Lung (tissue), 12 donors: ENCODE data around the gene CMIP. TPM values are rescaled to one million over a fixed set of nuclear protein-coding genes. Genes with fewer than 3 reads are reported as not detected.

Experiments
- ATAC-seq: fragments of 200-7000 bp; cut with Tn5 transposase; one replicate; pipeline ENCODE4 v1.9.1; 2020; ENCODE audit warnings: moderate number of reproducible peaks; ENCODE audit not compliant: insufficient read depth, low FRiP score
- DNase-seq, 3 donors: peaks; one replicate each; pipeline ENCODE4 v3.0.0-alpha.2; 2013 to 2017
- H3K27ac ChIP-seq, 2 donors: one replicate each; pipeline ENCODE4 v1.5.1; 2013; ENCODE audit warnings: mild to moderate bottlenecking in 2 of 2, moderate library complexity in 2 of 2, control low read depth in 1 of 2, inconsistent platforms in 1 of 2, low read depth in 1 of 2, low read length in 1 of 2
- H3K27me3 ChIP-seq, 3 donors: one replicate each; pipeline ENCODE4 v1.5.1; 2013; ENCODE audit warnings: low read length in 2 of 3; ENCODE audit not compliant: control insufficient read depth in 3 of 3, insufficient read depth in 3 of 3
- H3K36me3 ChIP-seq, 4 donors: one replicate each; pipeline ENCODE4 v1.5.1; 2013; ENCODE audit warnings: low read length in 4 of 4, mild to moderate bottlenecking in 1 of 4, moderate library complexity in 1 of 4; ENCODE audit not compliant: control insufficient read depth in 4 of 4, insufficient read depth in 4 of 4
- H3K4me1 ChIP-seq, 5 donors: one replicate each; pipeline ENCODE4 v1.5.1; 2013; ENCODE audit warnings: low read length in 5 of 5, mild to moderate bottlenecking in 2 of 5, moderate library complexity in 1 of 5; ENCODE audit not compliant: control insufficient read depth in 5 of 5, insufficient read depth in 5 of 5
- H3K4me3 ChIP-seq: one replicate; pipeline ENCODE4 v1.5.1; 2013; ENCODE audit warnings: mild to moderate bottlenecking, control low read depth, moderate library complexity
- H3K9ac ChIP-seq, 2 donors: one replicate each; pipeline ENCODE4 v1.5.1; 2013; ENCODE audit warnings: low read length in 2 of 2, control low read depth in 1 of 2; ENCODE audit not compliant: insufficient read depth in 1 of 2
- H3K9me3 ChIP-seq, 4 donors: one replicate each; pipeline ENCODE4 v1.5.1; 2013; ENCODE audit warnings: low read length in 3 of 4, mild to moderate bottlenecking in 1 of 4, moderate library complexity in 1 of 4; ENCODE audit not compliant: control insufficient read depth in 4 of 4, insufficient read depth in 3 of 4
- WGBS, 2 donors: extraction: QIAGEN DNeasy Blood & Tissue Kit; methylation state at CpG; one replicate each; pipeline ENCODE4 v1.1.7; 2013; 5-methylcytosine and 5-hydroxymethylcytosine counted together
- polyA plus RNA-seq, 2 donors: library from polyadenylated mRNA; stranded (reverse); fragments of 200-250 nt; gene quantifications; one replicate each; pipeline ENCODE4 v1.2.1, GENCODE V29; 2013
- total RNA-seq, 2 donors: library from RNA; depleted of rRNA in 1 of 2; stranded (reverse); fragments of >200 nt in 1 of 2; gene quantifications; one replicate each; pipeline ENCODE4 v1.2.1, GENCODE V29; 2014 to 2021
- TF ChIP-seq, protein P1 (sequence below): IDR thresholded peaks from 2 replicates; pipeline ENCODE4 v1.5.1; 2012; ENCODE audit warnings: mild to moderate bottlenecking; ENCODE audit errors: control extremely low read depth, extremely low read depth
- donor health status: control.
- donor health status: control.
- donor health status: Bipolar disorder and iron deficiency.
- donor health status: healthy.
- donor health status: DM: yes; HTN: yes; CAD: no.

Gene CMIP
- total and polyA plus RNA-seq, 4 donors, result 11.8 to 80.5 (median 48.6) TPM

DNA sequence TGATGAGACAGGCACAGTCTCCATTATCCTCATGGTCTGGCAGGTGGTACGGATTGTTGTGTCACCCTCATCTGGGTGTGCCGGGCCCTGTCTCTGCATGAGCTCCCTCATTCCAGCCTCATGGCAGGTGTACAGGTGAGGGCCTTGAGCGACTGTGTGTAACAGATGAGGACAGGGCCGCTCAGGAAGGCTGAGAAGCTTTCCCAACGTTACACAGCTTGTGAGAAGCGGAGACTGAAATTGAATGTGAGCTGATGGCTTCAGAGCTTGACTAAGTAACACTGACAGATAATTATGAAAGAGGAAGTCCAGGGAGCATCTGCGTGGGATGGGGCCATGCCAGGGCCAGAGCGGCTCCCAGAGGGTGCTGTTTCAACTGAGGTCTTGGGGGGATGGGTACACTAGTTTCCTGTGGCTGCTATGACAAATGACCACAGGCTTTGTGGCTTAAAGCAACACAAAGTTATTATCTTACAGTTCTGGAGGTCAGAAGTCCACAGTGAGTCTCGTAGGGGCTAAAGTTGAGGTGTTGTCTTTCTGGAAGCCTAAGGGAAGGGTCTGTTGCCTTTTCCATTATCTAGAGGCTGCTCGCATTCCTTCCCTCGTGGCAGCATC is 36.7 kb downstream of the CMIP start:
- TF ChIP-seq, protein P1, sequence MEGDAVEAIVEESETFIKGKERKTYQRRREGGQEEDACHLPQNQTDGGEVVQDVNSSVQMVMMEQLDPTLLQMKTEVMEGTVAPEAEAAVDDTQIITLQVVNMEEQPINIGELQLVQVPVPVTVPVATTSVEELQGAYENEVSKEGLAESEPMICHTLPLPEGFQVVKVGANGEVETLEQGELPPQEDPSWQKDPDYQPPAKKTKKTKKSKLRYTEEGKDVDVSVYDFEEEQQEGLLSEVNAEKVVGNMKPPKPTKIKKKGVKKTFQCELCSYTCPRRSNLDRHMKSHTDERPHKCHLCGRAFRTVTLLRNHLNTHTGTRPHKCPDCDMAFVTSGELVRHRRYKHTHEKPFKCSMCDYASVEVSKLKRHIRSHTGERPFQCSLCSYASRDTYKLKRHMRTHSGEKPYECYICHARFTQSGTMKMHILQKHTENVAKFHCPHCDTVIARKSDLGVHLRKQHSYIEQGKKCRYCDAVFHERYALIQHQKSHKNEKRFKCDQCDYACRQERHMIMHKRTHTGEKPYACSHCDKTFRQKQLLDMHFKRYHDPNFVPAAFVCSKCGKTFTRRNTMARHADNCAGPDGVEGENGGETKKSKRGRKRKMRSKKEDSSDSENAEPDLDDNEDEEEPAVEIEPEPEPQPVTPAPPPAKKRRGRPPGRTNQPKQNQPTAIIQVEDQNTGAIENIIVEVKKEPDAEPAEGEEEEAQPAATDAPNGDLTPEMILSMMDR, result no peak
- DNase-seq (peak; percentile 26 to 53 (median 29)), ATAC-seq (peak; percentile 72)
- H3K27me3 ChIP-seq, result no peaks in the 10 kb centered on the region
- no peak overlapping the region for H3K9ac ChIP-seq
- peak overlapping the region in 1 of 2 donors; percentile 67 for H3K27ac ChIP-seq
- WGBS, 2 donors, result 20 to 51% methylated on average over 11 of the region's 11 CpGs
- no peak overlapping the region for H3K4me3 ChIP-seq
- H3K9me3 ChIP-seq, result no peaks in the 10 kb centered on the region
- peaks cover 0 to 40% (median 8%) of the 10 kb centered on the region in 5 donors for H3K4me1 ChIP-seq
- H3K36me3 ChIP-seq, result no peaks in the 10 kb centered on the region

DNA sequence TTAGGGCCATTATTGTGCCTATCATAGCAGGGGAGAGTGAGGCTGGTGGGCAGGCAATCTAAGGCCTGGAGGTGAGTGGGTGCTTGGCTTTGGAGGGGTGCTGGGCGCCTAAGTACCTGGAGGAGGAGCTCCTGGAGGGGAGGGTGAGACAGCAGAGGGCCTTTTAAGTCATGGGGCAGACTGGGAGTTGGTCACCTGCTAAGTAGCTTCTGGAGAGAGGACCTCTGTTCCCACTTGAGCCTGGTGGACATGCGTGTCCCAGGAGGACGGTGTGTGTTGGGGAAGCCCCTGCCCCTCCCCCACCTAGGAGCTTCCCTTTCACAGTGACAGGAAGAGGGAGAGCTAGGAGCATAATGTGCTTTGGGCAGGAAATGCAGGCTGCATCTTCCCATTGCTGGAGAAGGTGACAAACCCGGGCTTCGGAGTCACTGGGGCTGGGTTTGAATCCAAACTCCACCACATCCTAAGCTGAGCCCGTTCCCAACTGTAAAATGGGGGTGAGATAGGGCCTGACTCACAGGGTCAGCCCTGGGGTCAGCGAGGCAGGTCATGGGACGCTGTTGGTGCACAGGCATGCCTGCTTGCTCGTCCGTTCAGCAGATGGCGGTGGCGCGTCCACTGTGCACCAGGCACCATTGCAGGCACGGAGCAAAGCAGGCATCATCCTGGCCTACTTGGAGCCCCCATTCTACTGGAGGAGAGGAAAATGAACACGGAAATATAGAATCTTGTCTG is 37.9 kb downstream of the CMIP start:
- Histone ChIP-seq H3K36me3 (no peaks in the 10 kb centered on the region), H3K4me3 (no peak overlapping the region), H3K27me3 (no peaks in the 10 kb centered on the region), H3K4me1 (peaks cover 0 to 44% (median 11%) of the 10 kb centered on the region in 5 donors), H3K27ac (peak overlapping the region in 1 of 2 donors; percentile 69), H3K9me3 (peaks cover 0 to 2% (median 0%) of the 10 kb centered on the region in 4 donors), H3K9ac (no peak overlapping the region)
- TF ChIP-seq, protein P1, result no peak
- DNase-seq, result peak in 1 of 3 donors; percentile 24
- ATAC-seq, result no peak
- WGBS, 2 donors, result 71 to 74% methylated on average over 15 of the region's 15 CpGs

DNA sequence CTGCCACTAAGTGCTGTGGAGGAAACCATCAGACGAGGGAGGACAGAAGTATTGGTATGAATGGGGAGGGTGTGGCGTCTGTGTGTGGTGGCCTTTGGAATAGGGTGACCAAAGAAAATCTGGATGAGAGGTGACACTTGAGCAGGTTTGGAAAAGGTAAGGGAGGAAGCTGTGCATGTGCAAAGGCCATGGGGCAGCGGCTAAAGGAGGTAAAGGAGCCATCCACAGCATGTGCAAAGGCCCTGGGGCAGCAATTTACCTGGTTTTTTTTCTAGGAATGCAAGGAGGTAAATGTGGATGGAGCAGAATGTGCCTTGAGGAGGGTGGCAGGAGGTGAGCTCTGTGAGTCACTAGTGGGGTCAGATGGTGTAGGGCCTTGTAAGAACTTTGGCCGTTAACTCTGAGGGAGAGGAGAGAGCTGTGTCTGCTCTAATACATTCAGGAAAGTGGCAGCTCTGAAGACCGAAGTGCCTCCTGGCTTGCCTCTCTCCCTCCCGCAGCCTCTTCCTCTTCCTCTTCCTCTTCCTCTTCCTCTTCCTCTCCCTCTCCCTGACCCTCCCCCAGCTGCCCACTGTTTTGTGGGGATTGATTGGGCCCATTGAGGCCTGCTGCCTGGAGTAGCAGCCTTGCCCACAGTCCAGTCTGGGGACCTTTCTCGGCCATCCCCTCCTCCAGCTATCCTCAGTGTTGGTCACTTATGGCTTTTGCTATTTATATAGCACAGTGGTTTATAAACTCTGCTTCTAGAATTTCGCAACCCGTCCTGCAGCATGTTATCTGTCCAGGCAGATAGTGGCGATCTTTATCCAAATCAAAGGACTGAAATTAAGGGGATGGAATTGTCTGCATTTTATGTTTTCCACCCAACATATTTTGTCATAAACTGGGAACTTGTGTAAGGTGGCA is 38.7 kb downstream of the CMIP start:
- peak in 2 of 3 donors; percentile 39 to 46 for DNase-seq
- Histone ChIP-seq H3K27ac (peak overlapping the region in 1 of 2 donors; percentile 69), H3K9me3 (peaks cover 0 to 2% (median 0%) of the 10 kb centered on the region in 4 donors), H3K4me3 (no peak overlapping the region), H3K4me1 (peaks cover 0 to 42% (median 11%) of the 10 kb centered on the region in 5 donors), H3K27me3 (no peaks in the 10 kb centered on the region), H3K9ac (no peak overlapping the region), H3K36me3 (no peaks in the 10 kb centered on the region)
- TF ChIP-seq, protein P1, result no peak
- 48 to 64% methylated on average over 10 of the region's 10 CpGs for WGBS, 2 donors
- no peak for ATAC-seq
